Suppressor macrophage treated with lipopolysaccharide for 4 hours (primary cell): ENCODE measurements around the gene DNASE1.

ENCODE experiments used
- DNase-seq: peaks from one replicate; pipeline ENCODE4 v3.0.0-alpha.2; 2020

DNASE1 gene

DNA sequence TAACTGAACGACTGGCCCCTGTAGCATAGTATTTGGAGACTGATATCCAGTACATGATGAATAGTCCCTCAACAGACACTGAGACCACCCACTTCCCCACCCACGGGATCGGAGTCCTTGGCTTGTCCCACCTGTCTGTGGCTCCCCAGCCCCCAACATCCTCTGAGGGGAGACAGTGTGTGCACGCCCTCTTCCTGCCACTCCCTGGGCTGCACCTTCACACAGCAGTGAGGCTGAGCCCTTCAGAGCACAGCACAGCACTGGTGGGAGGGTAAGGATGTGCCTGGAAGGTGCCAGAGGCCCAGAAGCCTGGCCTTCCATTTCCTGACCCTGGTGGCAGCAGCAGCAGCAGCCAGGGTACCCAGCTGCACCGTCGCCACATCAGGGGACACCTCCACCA lies 11.0 kb downstream of the DNASE1 start:
- DNase-seq = no peak

GRCh38 chr16:3668626-3669025 lies 14.1 kb downstream of the DNASE1 start:
- no peak for DNase-seq

DNA sequence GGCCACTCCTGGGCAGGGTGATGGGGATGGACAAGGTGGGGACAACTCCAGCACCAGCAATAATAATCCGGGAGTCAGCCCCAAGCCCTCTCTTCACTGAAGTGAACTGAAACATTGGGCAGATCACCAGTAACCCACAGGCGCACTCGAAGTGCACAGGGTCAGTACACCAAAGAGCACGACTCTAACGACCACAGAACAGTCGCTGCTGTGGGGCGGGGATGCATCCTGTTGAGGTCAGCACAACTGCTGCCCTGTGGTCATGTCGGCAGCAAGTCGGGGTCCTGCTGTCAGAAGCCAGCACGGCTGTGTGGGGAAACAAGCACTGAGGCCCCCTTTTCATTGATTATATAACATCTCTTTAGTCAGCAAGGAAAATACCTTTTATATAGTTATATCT lies 14.6 kb downstream of the DNASE1 start:
- DNase-seq = no peak

DNA sequence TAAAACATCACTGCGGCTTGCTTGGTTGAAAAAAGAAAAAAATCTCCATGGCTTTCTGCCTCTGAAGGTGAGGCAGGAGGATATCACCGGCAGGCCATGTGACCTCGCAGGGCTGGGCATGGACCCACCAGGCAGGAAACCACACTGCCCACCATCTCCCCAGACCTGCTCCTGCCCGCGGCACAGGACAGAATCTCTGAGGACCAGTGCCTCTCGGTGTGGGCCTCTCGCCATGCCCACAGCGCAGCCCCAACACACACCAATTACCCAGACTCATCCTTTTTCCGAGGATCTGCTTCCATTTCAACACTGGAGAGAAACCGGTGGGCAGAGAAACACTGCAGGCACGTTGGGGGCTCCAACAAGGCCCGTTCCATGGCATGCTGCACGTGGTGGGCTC lies 16.2 kb downstream of the DNASE1 start:
- no peak for DNase-seq

GRCh38 chr16:3671424-3671823 lies 16.9 kb downstream of the DNASE1 start:
- no peak for DNase-seq

GRCh38 chr16:3672571-3673041 lies 18.1 kb downstream of the DNASE1 start:
- no peak for DNase-seq

- DNase-seq = no peak
Measured at GRCh38 chr16:3673201-3673600, 18.7 kb downstream of the DNASE1 start.

- DNase-seq = no peak
Measured at GRCh38 chr16:3673676-3674377, 19.3 kb downstream of the DNASE1 start.

DNA sequence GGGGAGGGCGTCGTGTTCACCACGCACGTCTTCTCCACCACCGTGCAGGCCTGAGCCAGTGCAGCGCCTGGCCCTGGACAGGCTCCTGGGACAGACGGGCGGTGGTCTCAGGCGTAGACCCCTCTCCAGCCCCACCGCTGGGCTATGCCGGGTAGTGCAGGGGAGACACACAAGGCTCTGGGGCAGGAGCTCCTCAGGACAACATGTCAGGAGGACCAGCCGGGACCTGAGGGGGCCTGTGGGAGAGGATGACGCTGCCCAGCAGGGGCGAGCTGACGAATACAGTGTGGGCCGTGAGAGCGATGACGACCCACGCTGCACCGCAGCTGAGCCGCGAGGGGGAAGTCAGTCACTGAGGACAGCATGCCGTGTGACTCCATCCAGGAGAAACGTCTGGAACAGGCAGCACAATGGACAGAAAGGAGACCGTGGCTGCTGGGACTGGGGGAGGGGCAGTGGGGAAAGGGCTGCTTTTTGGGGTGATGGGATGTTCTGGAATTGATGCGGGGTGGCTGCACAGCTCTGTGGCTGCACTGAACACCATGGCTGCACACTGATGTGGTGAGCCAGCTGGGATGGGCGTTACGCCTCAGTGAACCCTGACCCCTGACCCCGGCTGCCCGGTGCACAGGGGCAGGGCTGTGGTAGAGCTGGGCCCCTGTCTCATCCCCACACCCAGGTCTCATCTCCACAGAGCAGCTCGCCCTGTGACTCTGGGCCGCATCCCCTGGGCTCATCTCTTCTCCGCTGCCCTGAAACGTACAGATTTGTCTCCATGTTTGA lies 20.2 kb downstream of the DNASE1 start:
- no peak for DNase-seq

DNA sequence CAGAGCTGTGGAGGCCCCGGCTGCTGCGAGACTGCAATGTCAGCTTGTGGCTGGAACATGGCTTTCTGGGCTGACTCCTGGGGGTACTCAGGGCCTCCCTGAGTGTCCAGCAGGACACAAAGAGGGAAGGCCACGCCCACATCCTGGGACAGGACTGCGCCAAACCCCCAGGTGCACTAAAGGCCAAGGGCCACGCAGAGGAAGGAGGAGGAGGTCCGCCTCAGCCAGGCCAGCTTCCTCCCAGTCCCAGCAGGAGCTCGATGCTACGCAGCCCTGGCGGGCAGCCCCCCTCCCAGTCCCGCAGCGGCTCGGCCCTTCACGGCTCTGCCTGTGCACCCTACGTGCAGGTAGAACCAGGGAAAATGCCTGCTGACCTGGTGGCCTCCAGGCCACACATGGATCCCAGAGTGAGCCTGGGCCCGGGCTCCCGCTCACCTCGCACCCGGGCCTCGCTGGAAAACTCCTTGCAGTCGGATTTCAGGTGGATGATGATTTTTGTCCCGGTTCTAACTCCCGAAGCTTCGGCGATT lies 21.2 kb downstream of the DNASE1 start:
- DNase-seq = no peak

- no peak for DNase-seq
Measured at GRCh38 chr16:3677994-3678393, 23.5 kb downstream of the DNASE1 start.

GRCh38 chr16:3681206-3681605 lies 26.7 kb downstream of the DNASE1 start:
- no peak for DNase-seq

- DNase-seq = no peak
Measured at GRCh38 chr16:3687021-3687420, 32.5 kb downstream of the DNASE1 start.

- no peak for DNase-seq
Measured at GRCh38 chr16:3687792-3688191, 33.3 kb downstream of the DNASE1 start.

DNA sequence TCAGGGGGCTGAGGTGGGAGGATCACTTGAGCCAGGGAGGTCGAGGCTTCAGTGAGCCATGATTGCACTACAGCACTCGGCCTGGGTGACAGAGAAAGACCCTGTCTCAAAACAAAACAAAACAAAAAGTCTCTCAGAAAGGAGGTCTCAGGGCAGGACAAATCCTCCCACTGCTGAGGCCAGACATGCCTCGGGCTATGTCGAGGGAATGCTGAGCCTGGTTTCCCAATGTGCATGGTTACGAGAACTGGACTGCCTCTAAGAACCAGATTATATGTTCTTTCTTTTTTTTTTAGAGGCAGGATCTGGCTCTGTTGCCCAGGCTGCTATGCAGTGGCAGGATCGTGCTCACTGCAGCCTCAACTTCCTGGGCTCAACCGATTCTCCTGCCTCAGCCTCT lies 35.2 kb downstream of the DNASE1 start:
- no peak for DNase-seq

GRCh38 chr16:3690470-3690928 lies 36.0 kb downstream of the DNASE1 start:
- peak; percentile 89 for DNase-seq

GRCh38 chr16:3690980-3691720 lies 36.7 kb downstream of the DNASE1 start:
- no peak for DNase-seq

- no peak for DNase-seq
Measured at GRCh38 chr16:3691761-3692160, 37.3 kb downstream of the DNASE1 start.

DNA sequence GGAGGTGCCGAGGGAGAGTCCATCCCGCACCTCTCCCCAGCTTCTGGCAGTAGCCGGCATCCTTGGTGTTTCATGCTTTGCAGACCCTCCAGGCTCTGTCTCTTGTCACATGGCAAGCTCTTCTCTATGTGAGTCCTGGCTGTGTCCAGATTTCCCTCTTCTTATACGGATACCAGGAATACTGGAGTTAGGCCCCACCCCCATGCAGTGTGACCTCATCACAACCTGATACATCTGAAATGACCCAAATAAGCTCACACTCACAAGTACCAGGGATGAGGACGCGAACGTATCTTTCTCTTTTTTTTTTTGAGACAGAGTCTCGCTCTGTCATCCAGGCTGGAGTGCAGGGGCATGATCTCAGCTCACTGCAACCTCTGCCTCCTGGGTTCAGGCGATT lies 39.6 kb downstream of the DNASE1 start:
- no peak for DNase-seq

DNA sequence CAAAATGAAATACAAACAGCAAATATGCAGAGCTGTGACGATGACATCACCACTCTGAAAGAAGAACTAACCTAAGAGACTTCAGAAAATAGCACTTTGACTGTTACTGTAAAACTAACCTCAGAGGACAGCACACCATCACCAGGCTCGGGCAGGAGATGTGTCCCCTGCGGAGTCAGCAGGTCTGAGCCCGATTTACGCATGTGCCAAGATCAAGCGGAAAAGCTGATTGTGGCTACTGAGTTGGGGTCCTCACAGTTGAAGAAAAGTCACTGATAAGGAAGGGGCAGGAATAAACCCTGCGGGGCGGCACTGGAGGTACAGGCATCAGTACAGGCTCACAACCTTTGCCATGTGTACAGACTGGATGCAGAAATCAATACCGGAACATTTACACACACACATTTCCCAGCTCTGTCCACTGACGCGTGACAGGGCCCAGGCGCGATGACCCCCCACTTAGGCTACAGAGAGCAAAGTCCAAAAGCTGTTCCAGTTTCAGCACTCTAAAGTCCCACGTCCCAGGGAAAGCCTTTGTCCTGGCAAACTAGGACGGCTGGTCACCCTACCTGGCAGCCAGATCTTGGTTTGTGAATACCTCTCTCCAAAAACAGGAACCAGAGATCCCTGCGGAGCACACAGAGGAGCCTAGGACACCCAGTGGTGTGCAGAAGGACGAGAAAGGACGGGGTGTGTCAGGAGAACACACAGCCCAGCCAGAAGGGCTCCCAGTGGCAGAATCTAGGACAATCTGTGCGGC lies 41.3 kb downstream of the DNASE1 start:
- peak; percentile 44 for DNase-seq

GRCh38 chr16:3696425-3697218 lies 42.1 kb downstream of the DNASE1 start:
- no peak for DNase-seq

GRCh38 chr16:3698941-3699340 lies 44.5 kb downstream of the DNASE1 start:
- DNase-seq = no peak
